GM21526 (cell line): Measurements from ENCODE around the gene CTF1.
A peak's percentile ranks its signal among the peaks of the same experiment; 100 is the strongest.

Source experiments
- ATAC-seq: cut with Tn5 transposase; IDR thresholded peaks from one replicate; pipeline ENCODE4 v1.9.1; 2021; ENCODE audit warnings: moderate library complexity; ENCODE audit not compliant: unreplicated experiment, low FRiP score

Gene CTF1

GRCh38 chr16:30904114-30904780 is 7.8 kb downstream of the CTF1 start:
- ATAC-seq = no peak

- ATAC-seq = no peak
Measured at GRCh38 chr16:30907064-30907463, 10.7 kb downstream of the CTF1 start.

- ATAC-seq = no peak
Measured at GRCh38 chr16:30910427-30911029, 14.1 kb downstream of the CTF1 start.

GRCh38 chr16:30912794-30913412 is 16.5 kb downstream of the CTF1 start:
- no peak for ATAC-seq

- no peak for ATAC-seq
Measured at GRCh38 chr16:30914830-30915229, 18.4 kb downstream of the CTF1 start.

GRCh38 chr16:30918614-30919013 is 22.2 kb downstream of the CTF1 start:
- no peak for ATAC-seq

- no peak for ATAC-seq
Measured at GRCh38 chr16:30920891-30921290, 24.5 kb downstream of the CTF1 start.

GRCh38 chr16:30921459-30921747 is 25.0 kb downstream of the CTF1 start:
- ATAC-seq = no peak

- ATAC-seq = no peak
Measured at GRCh38 chr16:30921748-30922419, 25.5 kb downstream of the CTF1 start.

GRCh38 chr16:30922420-30922959 is 26.1 kb downstream of the CTF1 start:
- ATAC-seq = peak; percentile 63

GRCh38 chr16:30922960-30923535 is 26.6 kb downstream of the CTF1 start:
- ATAC-seq = peak; percentile 56

- ATAC-seq = no peak
Measured at GRCh38 chr16:30923554-30924075, 27.2 kb downstream of the CTF1 start, which contains the start of gene FBXL19. Gene FBXL19, plus strand, starts transcription at chr16:30923572. Its CDS starts 2,183 bp downstream, at chr16:30925755.

- ATAC-seq = no peak
Measured at GRCh38 chr16:30924076-30924912, 27.9 kb downstream of the CTF1 start.

- ATAC-seq = no peak
Measured at GRCh38 chr16:30924913-30925631, 28.7 kb downstream of the CTF1 start.

- ATAC-seq = no peak
Measured at GRCh38 chr16:30925632-30925987, 29.2 kb downstream of the CTF1 start.

- no peak for ATAC-seq
Measured at GRCh38 chr16:30925995-30926811, 29.8 kb downstream of the CTF1 start.

GRCh38 chr16:30926937-30927788 is 30.7 kb downstream of the CTF1 start:
- no peak for ATAC-seq
